Measurements from ENCODE around the gene NFU1.

- TF ChIP-seq, protein P1, sequence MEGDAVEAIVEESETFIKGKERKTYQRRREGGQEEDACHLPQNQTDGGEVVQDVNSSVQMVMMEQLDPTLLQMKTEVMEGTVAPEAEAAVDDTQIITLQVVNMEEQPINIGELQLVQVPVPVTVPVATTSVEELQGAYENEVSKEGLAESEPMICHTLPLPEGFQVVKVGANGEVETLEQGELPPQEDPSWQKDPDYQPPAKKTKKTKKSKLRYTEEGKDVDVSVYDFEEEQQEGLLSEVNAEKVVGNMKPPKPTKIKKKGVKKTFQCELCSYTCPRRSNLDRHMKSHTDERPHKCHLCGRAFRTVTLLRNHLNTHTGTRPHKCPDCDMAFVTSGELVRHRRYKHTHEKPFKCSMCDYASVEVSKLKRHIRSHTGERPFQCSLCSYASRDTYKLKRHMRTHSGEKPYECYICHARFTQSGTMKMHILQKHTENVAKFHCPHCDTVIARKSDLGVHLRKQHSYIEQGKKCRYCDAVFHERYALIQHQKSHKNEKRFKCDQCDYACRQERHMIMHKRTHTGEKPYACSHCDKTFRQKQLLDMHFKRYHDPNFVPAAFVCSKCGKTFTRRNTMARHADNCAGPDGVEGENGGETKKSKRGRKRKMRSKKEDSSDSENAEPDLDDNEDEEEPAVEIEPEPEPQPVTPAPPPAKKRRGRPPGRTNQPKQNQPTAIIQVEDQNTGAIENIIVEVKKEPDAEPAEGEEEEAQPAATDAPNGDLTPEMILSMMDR (IDR thresholded peaks at IDR 0.05; ENCODE audit: borderline replicate concordance, extremely low read depth, low read length, poor library complexity, severe bottlenecking): no peak
- no peak for TF ChIP-seq EZH2 (IDR thresholded peaks at IDR 0.05; ENCODE audit: borderline replicate concordance, low read depth, low read length, severe bottlenecking)
These were observed 29.5 kb upstream of the NFU1 start for GRCh38 chr2:69466728-69467127.
